Measurements from ENCODE around the gene SRPK1.

- TF ChIP-seq CTCF (IDR thresholded peaks at IDR 0.05; ENCODE audit: low read depth, low read length, poor library complexity, severe bottlenecking) = no peak
- TF ChIP-seq EZH2phosphoT487 (IDR thresholded peaks at IDR 0.05; ENCODE audit: borderline replicate concordance, low read length) = no peak
Measured at GRCh38 chr6:35788423-35788982, 132.4 kb downstream of the SRPK1 start.

All from DOHH2 (cell line).